ENCODE measurements around the gene GSC2. TPM values are rescaled to one million over a fixed set of nuclear protein-coding genes. Genes with fewer than 3 reads are reported as not detected.

The GSC2 gene
- total and polyA plus RNA-seq, 4 donors = not detected

DNA sequence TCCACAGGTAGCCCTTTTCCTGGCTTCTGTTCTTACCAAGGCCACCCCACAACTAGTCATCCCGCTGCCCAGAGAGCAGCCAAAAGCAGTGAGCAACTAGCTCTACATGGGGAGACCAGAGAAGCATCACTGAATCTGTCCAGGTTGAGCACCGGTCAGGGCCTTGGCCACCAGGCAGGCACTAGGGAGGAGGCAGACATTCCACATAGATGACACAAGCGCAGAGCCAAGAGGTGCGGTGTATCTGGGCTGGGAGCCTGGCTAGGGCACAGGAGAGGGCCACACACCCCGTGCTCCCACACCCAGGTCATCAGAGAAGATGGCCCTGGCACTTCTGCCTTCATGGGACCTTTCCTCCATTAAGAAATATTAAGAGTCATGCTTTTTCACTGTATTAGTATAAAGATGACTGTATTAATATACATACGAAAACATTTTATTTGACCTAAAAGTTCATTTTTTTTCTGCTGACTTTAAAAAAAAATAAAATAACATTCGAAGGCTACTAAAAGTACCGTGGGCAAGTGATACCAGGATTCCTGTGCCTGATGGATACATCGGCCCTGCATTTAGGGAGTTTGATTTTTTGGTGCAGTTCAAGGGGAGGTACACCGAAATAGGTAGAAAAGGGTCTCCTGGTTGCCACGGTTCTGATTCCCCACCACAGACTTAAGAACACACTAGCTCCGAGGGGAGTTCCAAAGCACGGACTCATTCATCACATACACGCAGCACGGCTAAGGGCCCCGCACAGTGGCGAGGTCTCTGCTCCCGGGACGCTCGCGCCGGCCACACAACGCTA is 29.1 kb downstream of the GSC2 start:
- Histone ChIP-seq H3K27me3 (ENCODE audit: control insufficient read depth in 4 of 4, insufficient read depth in 4 of 4, low read length in 3 of 4) (no peaks in the 10 kb centered on the region), H3K9me3 (ENCODE audit: control insufficient read depth in 4 of 4, low read length in 3 of 4) (no peaks in the 10 kb centered on the region), H3K9ac (ENCODE audit: low read depth in 1 of 2, low read length in 2 of 2) (peak overlapping the region; percentile 60 to 81), H3K4me3 (ENCODE audit: low read depth in 1 of 3, low read length in 3 of 3) (peak overlapping the region; percentile 88 to 94 (median 90)), H3K4me1 (ENCODE audit: control insufficient read depth in 4 of 4, insufficient read depth in 4 of 4, low read length in 3 of 4) (peaks cover 12 to 43% (median 37%) of the 10 kb centered on the region in 4 donors), H3K27ac (ENCODE audit: low read depth in 1 of 2, low read length in 2 of 2) (peak overlapping the region; percentile 90 to 93), H3K36me3 (ENCODE audit: control insufficient read depth in 4 of 4, insufficient read depth in 3 of 4, low read depth in 1 of 4, low read length in 3 of 4) (no peaks in the 10 kb centered on the region)
- TF ChIP-seq HNF4G (IDR thresholded peaks at IDR 0.05) (no peak), HNF4A (conservative IDR thresholded peaks at IDR 0.05) (no peak), TAF1 (conservative IDR thresholded peaks at IDR 0.05) (no peak), NR2F2 (IDR thresholded peaks at IDR 0.05) (no peak), REST (IDR thresholded peaks at IDR 0.05) (no peak), RXRA (IDR thresholded peaks at IDR 0.05) (peak in 1 of 2 donors; percentile 16), RAD21 (IDR thresholded peaks at IDR 0.05) (no peak), JUND (IDR thresholded peaks at IDR 0.05) (peak; percentile 25 to 26), YY1 (IDR thresholded peaks at IDR 0.05) (no peak), SP1 (IDR thresholded peaks at IDR 0.05) (no peak), FOXA1 (IDR thresholded peaks at IDR 0.05) (no peak)
- TF ChIP-seq, protein P1, sequence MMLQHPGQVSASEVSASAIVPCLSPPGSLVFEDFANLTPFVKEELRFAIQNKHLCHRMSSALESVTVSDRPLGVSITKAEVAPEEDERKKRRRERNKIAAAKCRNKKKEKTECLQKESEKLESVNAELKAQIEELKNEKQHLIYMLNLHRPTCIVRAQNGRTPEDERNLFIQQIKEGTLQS (IDR thresholded peaks at IDR 0.05) = no peak
- TF ChIP-seq, protein P2, sequence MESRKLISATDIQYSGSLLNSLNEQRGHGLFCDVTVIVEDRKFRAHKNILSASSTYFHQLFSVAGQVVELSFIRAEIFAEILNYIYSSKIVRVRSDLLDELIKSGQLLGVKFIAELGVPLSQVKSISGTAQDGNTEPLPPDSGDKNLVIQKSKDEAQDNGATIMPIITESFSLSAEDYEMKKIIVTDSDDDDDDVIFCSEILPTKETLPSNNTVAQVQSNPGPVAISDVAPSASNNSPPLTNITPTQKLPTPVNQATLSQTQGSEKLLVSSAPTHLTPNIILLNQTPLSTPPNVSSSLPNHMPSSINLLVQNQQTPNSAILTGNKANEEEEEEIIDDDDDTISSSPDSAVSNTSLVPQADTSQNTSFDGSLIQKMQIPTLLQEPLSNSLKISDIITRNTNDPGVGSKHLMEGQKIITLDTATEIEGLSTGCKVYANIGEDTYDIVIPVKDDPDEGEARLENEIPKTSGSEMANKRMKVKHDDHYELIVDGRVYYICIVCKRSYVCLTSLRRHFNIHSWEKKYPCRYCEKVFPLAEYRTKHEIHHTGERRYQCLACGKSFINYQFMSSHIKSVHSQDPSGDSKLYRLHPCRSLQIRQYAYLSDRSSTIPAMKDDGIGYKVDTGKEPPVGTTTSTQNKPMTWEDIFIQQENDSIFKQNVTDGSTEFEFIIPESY (IDR thresholded peaks at IDR 0.05) = no peak
- TF ChIP-seq, protein P3, sequence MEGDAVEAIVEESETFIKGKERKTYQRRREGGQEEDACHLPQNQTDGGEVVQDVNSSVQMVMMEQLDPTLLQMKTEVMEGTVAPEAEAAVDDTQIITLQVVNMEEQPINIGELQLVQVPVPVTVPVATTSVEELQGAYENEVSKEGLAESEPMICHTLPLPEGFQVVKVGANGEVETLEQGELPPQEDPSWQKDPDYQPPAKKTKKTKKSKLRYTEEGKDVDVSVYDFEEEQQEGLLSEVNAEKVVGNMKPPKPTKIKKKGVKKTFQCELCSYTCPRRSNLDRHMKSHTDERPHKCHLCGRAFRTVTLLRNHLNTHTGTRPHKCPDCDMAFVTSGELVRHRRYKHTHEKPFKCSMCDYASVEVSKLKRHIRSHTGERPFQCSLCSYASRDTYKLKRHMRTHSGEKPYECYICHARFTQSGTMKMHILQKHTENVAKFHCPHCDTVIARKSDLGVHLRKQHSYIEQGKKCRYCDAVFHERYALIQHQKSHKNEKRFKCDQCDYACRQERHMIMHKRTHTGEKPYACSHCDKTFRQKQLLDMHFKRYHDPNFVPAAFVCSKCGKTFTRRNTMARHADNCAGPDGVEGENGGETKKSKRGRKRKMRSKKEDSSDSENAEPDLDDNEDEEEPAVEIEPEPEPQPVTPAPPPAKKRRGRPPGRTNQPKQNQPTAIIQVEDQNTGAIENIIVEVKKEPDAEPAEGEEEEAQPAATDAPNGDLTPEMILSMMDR (IDR thresholded peaks at IDR 0.05; ENCODE audit: low read depth, low read length, missing input control) = no peak
- DNase-seq (ENCODE audit: low spot score) = peak; percentile 61
- WGBS = 16% methylated on average over 23 of the region's 23 CpGs

- 86% methylated on average over 8 of the region's 8 CpGs for WGBS
- no peak overlapping the region for H3K4me3 ChIP-seq (ENCODE audit: low read depth in 1 of 3, low read length in 3 of 3)
Measured at GRCh38 chr22:19119949-19120348, 30.1 kb downstream of the GSC2 start.

More at GRCh38 chr22:19119949-19120348, 30.1 kb downstream of the GSC2 start:
- Histone ChIP-seq H3K27ac (ENCODE audit: low read depth in 1 of 2, low read length in 2 of 2) (no peak overlapping the region), H3K9me3 (ENCODE audit: control insufficient read depth in 4 of 4, low read length in 3 of 4) (no peaks in the 10 kb centered on the region), H3K9ac (ENCODE audit: low read depth in 1 of 2, low read length in 2 of 2) (no peak overlapping the region), H3K4me1 (ENCODE audit: control insufficient read depth in 4 of 4, insufficient read depth in 4 of 4, low read length in 3 of 4) (peaks cover 17 to 47% (median 40%) of the 10 kb centered on the region in 4 donors), H3K36me3 (ENCODE audit: control insufficient read depth in 4 of 4, insufficient read depth in 3 of 4, low read depth in 1 of 4, low read length in 3 of 4) (no peaks in the 10 kb centered on the region), H3K27me3 (ENCODE audit: control insufficient read depth in 4 of 4, insufficient read depth in 4 of 4, low read length in 3 of 4) (no peaks in the 10 kb centered on the region)
- no peak for TF ChIP-seq HNF4A (conservative IDR thresholded peaks at IDR 0.05)
- TF ChIP-seq FOXA2 (IDR thresholded peaks at IDR 0.05) = no peak
- TF ChIP-seq, protein P1 (IDR thresholded peaks at IDR 0.05) = no peak
- TF ChIP-seq RAD21 (IDR thresholded peaks at IDR 0.05) = no peak
- no peak for TF ChIP-seq SP1 (IDR thresholded peaks at IDR 0.05)
- TF ChIP-seq TAF1 (conservative IDR thresholded peaks at IDR 0.05) = no peak
- TF ChIP-seq RXRA (IDR thresholded peaks at IDR 0.05) = no peak
- TF ChIP-seq, protein P4, sequence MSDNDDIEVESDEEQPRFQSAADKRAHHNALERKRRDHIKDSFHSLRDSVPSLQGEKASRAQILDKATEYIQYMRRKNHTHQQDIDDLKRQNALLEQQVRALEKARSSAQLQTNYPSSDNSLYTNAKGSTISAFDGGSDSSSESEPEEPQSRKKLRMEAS (IDR thresholded peaks at IDR 0.05) = no peak
- no peak for DNase-seq (ENCODE audit: low spot score)

All from liver (tissue), 9 donors.